WTC11 (cell line): ENCODE results near the gene SDHA. TPM values are rescaled to one million over a fixed set of nuclear protein-coding genes. Genes with fewer than 3 reads are reported as not detected.

Experiments used
- ATAC-seq: fragments of 200-7000 bp; cut with Tn5 transposase; 2 replicates; pipeline ENCODE4 v1.10.0; 2021; ENCODE audit warnings: mild to moderate bottlenecking, moderate library complexity
- CTCF ChIA-PET: fragments of 300-600 bp; sonication (Branson Sonifier 250); formaldehyde crosslinking; loops from one replicate; lab custom pipeline; 2021; ENCODE audit warnings: antibody characterized with exemption; lab: Charles Lee
- POLR2A ChIA-PET: fragments of 350-600 bp; sonication (Branson Sonifier 250); formaldehyde crosslinking; loops from one replicate; lab custom pipeline; 2021; ENCODE audit warnings: antibody characterized with exemption; lab: Charles Lee
- DNase-seq: peaks from one replicate; pipeline ENCODE4 v3.0.0; 2021; ENCODE audit warnings: low spot score
- H3K27ac Mint-ChIP-seq: 2 replicates; pipeline ENCODE4 v1.8.0; 2021; ENCODE audit warnings: mixed read lengths
- H3K27me3 Mint-ChIP-seq: 2 replicates; pipeline ENCODE4 v1.8.0; 2021; ENCODE audit warnings: low read depth, mild to moderate bottlenecking, moderate library complexity, mixed read lengths
- H3K36me3 Mint-ChIP-seq: 2 replicates; pipeline ENCODE4 v1.8.0; 2021; ENCODE audit warnings: mixed read lengths
- H3K4me1 Mint-ChIP-seq: 2 replicates; pipeline ENCODE4 v1.8.0; 2022; ENCODE audit warnings: mixed read lengths
- H3K4me3 Mint-ChIP-seq: 2 replicates; pipeline ENCODE4 v1.8.0; 2021; ENCODE audit warnings: mild to moderate bottlenecking, moderate library complexity, mixed read lengths
- H3K9me3 Mint-ChIP-seq: 2 replicates; pipeline ENCODE4 v1.8.0; 2021; ENCODE audit warnings: mixed read lengths
- ATF1 ChIP-seq: sonication (generic); formaldehyde crosslinking; IDR thresholded peaks from 2 replicates; pipeline ENCODE4 v1.8.1; 2023; ENCODE audit warnings: mild to moderate bottlenecking, moderate library complexity, missing genetic modification reagents
- CBFB ChIP-seq: sonication (generic); formaldehyde crosslinking; IDR thresholded peaks from 2 replicates; pipeline ENCODE4 v1.8.1; 2022; ENCODE audit warnings: mild to moderate bottlenecking, low read depth, missing genetic modification reagents
- CREB1 ChIP-seq: sonication (generic); formaldehyde crosslinking; IDR thresholded peaks from 2 replicates; pipeline ENCODE4 v1.8.0; 2023; ENCODE audit warnings: mild to moderate bottlenecking, missing genetic modification reagents
- ELF4 ChIP-seq: sonication (generic); formaldehyde crosslinking; IDR thresholded peaks from 2 replicates; pipeline ENCODE4 v1.8.1; 2022; ENCODE audit warnings: low read depth, mild to moderate bottlenecking, moderate library complexity, missing genetic modification reagents
- ETV6 ChIP-seq: sonication (generic); formaldehyde crosslinking; IDR thresholded peaks from 2 replicates; pipeline ENCODE4 v1.8.1; 2022; ENCODE audit warnings: mild to moderate bottlenecking, missing genetic modification reagents
- JAZF1 ChIP-seq: fragments of 250-450 bp; sonication (Bioruptor Pico); IDR thresholded peaks from 2 replicates; pipeline ENCODE4 v1.9.0; 2021; ENCODE audit warnings: moderate library complexity, mild to moderate bottlenecking, inconsistent platforms
- KAT7 ChIP-seq: sonication (generic); formaldehyde crosslinking; IDR thresholded peaks from 2 replicates; pipeline ENCODE4 v1.8.1; 2023; ENCODE audit warnings: missing genetic modification reagents, mild to moderate bottlenecking, borderline replicate concordance
- PRRX2 ChIP-seq: fragments of 250-450 bp; sonication (Bioruptor Pico); IDR thresholded peaks from 2 replicates; pipeline ENCODE4 v1.8.0; 2021; ENCODE audit warnings: mild to moderate bottlenecking
- SP1 ChIP-seq: sonication (generic); formaldehyde crosslinking; conservative IDR thresholded peaks from 2 replicates; pipeline ENCODE4 v1.8.1; 2022; ENCODE audit warnings: missing genetic modification reagents
- ZBTB21 ChIP-seq: sonication (generic); formaldehyde crosslinking; IDR thresholded peaks from 2 replicates; pipeline ENCODE4 v1.8.1; 2023; ENCODE audit warnings: mild to moderate bottlenecking, missing genetic modification reagents, borderline replicate concordance
- ZNF121 ChIP-seq: sonication (generic); formaldehyde crosslinking; IDR thresholded peaks from 2 replicates; pipeline ENCODE4 v1.8.0; 2023; ENCODE audit warnings: missing genetic modification reagents
- ZNF232 ChIP-seq: sonication (generic); formaldehyde crosslinking; IDR thresholded peaks from 2 replicates; pipeline ENCODE4 v1.8.0; 2022; ENCODE audit warnings: mild to moderate bottlenecking, missing genetic modification reagents
- ZNF263 ChIP-seq: sonication (generic); formaldehyde crosslinking; IDR thresholded peaks from 2 replicates; pipeline ENCODE4 v1.8.1; 2022; ENCODE audit warnings: low read depth, mild to moderate bottlenecking, moderate library complexity, missing genetic modification reagents
- ZNF317 ChIP-seq: sonication (generic); formaldehyde crosslinking; IDR thresholded peaks from 2 replicates; pipeline ENCODE4 v1.8.1; 2023; ENCODE audit warnings: low read depth, mild to moderate bottlenecking, moderate library complexity, missing genetic modification reagents, borderline replicate concordance
- ZNF671 ChIP-seq: fragments of 250-450 bp; sonication (Bioruptor Pico); IDR thresholded peaks from 2 replicates; pipeline ENCODE4 v1.8.0; 2021; ENCODE audit warnings: mild to moderate bottlenecking
- total RNA-seq: library from RNA; stranded (reverse); gene quantifications from 3 replicates; pipeline ENCODE4 v1.2.3, GENCODE V29; 2021
- TF ChIP-seq, protein P1 (sequence below): sonication (generic); formaldehyde crosslinking; IDR thresholded peaks from 2 replicates; pipeline ENCODE4 v1.8.1; 2022; ENCODE audit warnings: mild to moderate bottlenecking, moderate library complexity, missing genetic modification reagents
- TF ChIP-seq, protein P2 (sequence below): sonication (generic); formaldehyde crosslinking; IDR thresholded peaks from 2 replicates; pipeline ENCODE4 v1.8.0; 2022; ENCODE audit warnings: missing genetic modification reagents
- TF ChIP-seq, protein P3 (sequence below): sonication (generic); formaldehyde crosslinking; conservative IDR thresholded peaks from 2 replicates; pipeline ENCODE4 v1.8.1; 2022; ENCODE audit warnings: mild to moderate bottlenecking, missing genetic modification reagents
- TF ChIP-seq, protein P4 (sequence below): fragments of 200-600 bp; IDR thresholded peaks from 2 replicates; pipeline ENCODE4 v1.8.0; 2022; ENCODE audit warnings: antibody characterized with exemption
- TF ChIP-seq, protein P5 (sequence below): sonication (generic); formaldehyde crosslinking; IDR thresholded peaks from 2 replicates; pipeline ENCODE4 v1.8.1; 2023; ENCODE audit warnings: mild to moderate bottlenecking, missing genetic modification reagents
- TF ChIP-seq, protein P6 (sequence below): fragments of 250-450 bp; sonication (Bioruptor Pico); IDR thresholded peaks from 2 replicates; pipeline ENCODE4 v2.1.2; 2022; ENCODE audit warnings: mild to moderate bottlenecking, moderate library complexity
- TF ChIP-seq, protein P7 (sequence below): sonication (generic); formaldehyde crosslinking; IDR thresholded peaks from 2 replicates; pipeline ENCODE4 v1.8.1; 2022; ENCODE audit warnings: missing genetic modification reagents, borderline replicate concordance

The SDHA gene
- total RNA-seq, 1 experiment from 2014 or later: 145 TPM

DNA sequence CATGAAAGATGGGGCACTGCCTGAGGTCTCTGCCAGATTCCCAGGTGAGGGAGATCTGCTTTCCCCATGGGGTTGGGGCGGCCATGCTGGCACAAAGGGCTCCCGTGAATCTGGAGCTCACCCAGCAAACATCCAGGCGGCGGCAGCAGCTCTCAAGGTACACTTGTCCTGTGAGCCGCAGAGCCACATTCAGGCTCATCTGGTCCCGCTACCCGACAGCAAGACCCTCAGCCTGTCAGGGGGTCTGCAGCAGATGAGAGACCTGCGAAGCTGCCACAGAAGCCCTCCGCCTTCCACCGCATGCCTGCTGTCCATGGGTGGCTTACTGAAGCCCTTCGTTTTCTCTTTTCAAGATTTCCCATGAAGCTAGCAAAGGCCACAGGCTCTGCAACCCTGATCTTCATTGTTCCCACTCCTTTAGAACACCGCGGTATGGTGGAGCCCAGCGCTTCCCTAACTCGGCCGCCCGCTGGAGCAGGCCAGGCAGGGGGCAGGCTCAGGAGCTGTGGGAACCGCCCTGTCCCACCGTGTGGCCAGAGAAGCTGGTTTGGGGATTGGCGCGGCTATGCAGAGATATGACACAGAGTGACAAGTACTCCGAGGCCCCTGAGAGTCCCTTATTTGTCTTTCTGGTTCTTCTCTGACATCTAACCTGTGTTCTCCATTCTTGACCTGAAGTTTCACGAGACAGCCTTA, 18.0 kb upstream of the SDHA start (continued):
- TF ChIP-seq, protein P1, sequence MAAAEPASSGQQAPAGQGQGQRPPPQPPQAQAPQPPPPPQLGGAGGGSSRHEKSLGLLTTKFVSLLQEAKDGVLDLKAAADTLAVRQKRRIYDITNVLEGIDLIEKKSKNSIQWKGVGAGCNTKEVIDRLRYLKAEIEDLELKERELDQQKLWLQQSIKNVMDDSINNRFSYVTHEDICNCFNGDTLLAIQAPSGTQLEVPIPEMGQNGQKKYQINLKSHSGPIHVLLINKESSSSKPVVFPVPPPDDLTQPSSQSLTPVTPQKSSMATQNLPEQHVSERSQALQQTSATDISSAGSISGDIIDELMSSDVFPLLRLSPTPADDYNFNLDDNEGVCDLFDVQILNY (CRISPR knock-in tag): no peak
- TF ChIP-seq, protein P2, sequence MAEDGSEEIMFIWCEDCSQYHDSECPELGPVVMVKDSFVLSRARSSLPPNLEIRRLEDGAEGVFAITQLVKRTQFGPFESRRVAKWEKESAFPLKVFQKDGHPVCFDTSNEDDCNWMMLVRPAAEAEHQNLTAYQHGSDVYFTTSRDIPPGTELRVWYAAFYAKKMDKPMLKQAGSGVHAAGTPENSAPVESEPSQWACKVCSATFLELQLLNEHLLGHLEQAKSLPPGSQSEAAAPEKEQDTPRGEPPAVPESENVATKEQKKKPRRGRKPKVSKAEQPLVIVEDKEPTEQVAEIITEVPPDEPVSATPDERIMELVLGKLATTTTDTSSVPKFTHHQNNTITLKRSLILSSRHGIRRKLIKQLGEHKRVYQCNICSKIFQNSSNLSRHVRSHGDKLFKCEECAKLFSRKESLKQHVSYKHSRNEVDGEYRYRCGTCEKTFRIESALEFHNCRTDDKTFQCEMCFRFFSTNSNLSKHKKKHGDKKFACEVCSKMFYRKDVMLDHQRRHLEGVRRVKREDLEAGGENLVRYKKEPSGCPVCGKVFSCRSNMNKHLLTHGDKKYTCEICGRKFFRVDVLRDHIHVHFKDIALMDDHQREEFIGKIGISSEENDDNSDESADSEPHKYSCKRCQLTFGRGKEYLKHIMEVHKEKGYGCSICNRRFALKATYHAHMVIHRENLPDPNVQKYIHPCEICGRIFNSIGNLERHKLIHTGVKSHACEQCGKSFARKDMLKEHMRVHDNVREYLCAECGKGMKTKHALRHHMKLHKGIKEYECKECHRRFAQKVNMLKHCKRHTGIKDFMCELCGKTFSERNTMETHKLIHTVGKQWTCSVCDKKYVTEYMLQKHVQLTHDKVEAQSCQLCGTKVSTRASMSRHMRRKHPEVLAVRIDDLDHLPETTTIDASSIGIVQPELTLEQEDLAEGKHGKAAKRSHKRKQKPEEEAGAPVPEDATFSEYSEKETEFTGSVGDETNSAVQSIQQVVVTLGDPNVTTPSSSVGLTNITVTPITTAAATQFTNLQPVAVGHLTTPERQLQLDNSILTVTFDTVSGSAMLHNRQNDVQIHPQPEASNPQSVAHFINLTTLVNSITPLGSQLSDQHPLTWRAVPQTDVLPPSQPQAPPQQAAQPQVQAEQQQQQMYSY (CRISPR knock-in tag): no peak
- TF ChIP-seq SP1 (CRISPR knock-in tag) (no peak), ETV6 (no peak)

DNA sequence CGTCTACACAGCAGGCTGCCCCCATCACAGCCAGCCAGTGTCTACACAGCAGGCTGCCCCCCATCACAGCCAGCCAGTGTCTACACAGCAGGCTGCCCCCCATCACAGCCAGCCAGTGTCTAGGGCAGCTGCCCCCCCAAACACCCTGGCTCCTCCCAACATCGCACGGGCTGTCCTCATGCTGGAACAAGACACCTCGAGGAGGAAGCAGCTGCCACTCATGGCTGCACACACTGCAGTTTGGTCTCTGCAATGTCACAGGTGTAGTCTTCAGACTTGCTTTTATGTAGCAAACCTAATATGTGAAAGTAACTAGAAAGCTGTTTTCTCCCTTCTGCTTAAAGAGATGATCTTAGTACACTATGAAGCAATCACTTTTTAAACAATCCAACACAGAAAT, 17.1 kb upstream of the SDHA start:
- H3K4me3 Mint-ChIP-seq: no peak overlapping the region
- H3K9me3 Mint-ChIP-seq: no peaks in the 10 kb centered on the region
- peak overlapping the region; percentile 15; the same call in 1 of the 2 replicates for H3K27ac Mint-ChIP-seq
- peaks cover 11% of the 10 kb centered on the region for H3K4me1 Mint-ChIP-seq
- no peak for ATAC-seq
- ChIA-PET POLR2A (no interaction called here), CTCF (no interaction called here)
- TF ChIP-seq, protein P3, sequence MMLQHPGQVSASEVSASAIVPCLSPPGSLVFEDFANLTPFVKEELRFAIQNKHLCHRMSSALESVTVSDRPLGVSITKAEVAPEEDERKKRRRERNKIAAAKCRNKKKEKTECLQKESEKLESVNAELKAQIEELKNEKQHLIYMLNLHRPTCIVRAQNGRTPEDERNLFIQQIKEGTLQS (CRISPR knock-in tag): no peak
- TF ChIP-seq KAT7 (CRISPR knock-in tag) (no peak), ELF4 (CRISPR knock-in tag) (no peak), ZNF263 (CRISPR knock-in tag) (no peak), ETV6 (no peak)
- TF ChIP-seq, protein P4, sequence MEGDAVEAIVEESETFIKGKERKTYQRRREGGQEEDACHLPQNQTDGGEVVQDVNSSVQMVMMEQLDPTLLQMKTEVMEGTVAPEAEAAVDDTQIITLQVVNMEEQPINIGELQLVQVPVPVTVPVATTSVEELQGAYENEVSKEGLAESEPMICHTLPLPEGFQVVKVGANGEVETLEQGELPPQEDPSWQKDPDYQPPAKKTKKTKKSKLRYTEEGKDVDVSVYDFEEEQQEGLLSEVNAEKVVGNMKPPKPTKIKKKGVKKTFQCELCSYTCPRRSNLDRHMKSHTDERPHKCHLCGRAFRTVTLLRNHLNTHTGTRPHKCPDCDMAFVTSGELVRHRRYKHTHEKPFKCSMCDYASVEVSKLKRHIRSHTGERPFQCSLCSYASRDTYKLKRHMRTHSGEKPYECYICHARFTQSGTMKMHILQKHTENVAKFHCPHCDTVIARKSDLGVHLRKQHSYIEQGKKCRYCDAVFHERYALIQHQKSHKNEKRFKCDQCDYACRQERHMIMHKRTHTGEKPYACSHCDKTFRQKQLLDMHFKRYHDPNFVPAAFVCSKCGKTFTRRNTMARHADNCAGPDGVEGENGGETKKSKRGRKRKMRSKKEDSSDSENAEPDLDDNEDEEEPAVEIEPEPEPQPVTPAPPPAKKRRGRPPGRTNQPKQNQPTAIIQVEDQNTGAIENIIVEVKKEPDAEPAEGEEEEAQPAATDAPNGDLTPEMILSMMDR: no peak
- TF ChIP-seq, protein P5, sequence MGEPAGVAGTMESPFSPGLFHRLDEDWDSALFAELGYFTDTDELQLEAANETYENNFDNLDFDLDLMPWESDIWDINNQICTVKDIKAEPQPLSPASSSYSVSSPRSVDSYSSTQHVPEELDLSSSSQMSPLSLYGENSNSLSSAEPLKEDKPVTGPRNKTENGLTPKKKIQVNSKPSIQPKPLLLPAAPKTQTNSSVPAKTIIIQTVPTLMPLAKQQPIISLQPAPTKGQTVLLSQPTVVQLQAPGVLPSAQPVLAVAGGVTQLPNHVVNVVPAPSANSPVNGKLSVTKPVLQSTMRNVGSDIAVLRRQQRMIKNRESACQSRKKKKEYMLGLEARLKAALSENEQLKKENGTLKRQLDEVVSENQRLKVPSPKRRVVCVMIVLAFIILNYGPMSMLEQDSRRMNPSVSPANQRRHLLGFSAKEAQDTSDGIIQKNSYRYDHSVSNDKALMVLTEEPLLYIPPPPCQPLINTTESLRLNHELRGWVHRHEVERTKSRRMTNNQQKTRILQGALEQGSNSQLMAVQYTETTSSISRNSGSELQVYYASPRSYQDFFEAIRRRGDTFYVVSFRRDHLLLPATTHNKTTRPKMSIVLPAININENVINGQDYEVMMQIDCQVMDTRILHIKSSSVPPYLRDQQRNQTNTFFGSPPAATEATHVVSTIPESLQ (CRISPR knock-in tag): no peak
- no peak for DNase-seq
- peaks cover 23% of the 10 kb centered on the region for H3K36me3 Mint-ChIP-seq
- H3K27me3 Mint-ChIP-seq: no peaks in the 10 kb centered on the region

DNA sequence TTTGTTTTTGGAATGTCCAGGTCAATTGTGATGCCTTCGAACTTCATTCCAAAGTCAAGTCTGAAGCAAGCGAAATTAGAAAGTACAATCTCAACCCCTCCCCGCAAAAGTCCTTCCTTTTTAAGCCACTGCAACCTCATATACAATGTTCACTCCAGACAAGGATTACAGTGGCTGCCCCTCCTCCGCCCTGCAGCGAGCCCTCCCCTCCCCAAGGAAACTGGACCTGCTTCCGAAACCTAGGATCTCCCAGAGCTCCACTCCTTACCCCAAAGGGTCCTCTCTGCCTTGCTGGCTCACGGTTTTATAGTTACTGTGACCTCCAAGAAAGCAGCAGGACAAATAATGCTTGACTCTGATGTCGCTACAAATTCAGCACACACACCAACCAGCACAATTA, 16.4 kb upstream of the SDHA start:
- no peak overlapping the region for H3K4me3 Mint-ChIP-seq
- POLR2A ChIA-PET: no interaction called here
- H3K27ac Mint-ChIP-seq: peak overlapping the region; percentile 79
- DNase-seq (no peak), ATAC-seq (no peak)
- peaks cover 23% of the 10 kb centered on the region for H3K36me3 Mint-ChIP-seq
- no peaks in the 10 kb centered on the region for H3K27me3 Mint-ChIP-seq
- no peaks in the 10 kb centered on the region for H3K9me3 Mint-ChIP-seq
- CTCF ChIA-PET: interaction anchor here (0.7 kb wide), 1 partner anchor 13 kb away, joined by 3 read pairs; no protein-coding TSS in a partner anchor
- peaks cover 11% of the 10 kb centered on the region for H3K4me1 Mint-ChIP-seq
- TF ChIP-seq JAZF1 (CRISPR knock-in tag): no peak
- no peak for TF ChIP-seq ATF1 (CRISPR knock-in tag)
- TF ChIP-seq SP1 (CRISPR knock-in tag): no peak
- no peak for TF ChIP-seq PRRX2 (CRISPR knock-in tag)
- TF ChIP-seq, protein P6, sequence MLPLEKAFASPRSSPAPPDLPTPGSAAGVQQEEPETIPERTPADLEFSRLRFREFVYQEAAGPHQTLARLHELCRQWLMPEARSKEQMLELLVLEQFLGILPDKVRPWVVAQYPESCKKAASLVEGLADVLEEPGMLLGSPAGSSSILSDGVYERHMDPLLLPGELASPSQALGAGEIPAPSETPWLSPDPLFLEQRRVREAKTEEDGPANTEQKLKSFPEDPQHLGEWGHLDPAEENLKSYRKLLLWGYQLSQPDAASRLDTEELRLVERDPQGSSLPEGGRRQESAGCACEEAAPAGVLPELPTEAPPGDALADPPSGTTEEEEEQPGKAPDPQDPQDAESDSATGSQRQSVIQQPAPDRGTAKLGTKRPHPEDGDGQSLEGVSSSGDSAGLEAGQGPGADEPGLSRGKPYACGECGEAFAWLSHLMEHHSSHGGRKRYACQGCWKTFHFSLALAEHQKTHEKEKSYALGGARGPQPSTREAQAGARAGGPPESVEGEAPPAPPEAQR (CRISPR knock-in tag): no peak
- no peak for TF ChIP-seq ZNF671 (CRISPR knock-in tag)
- no peak for TF ChIP-seq ELF4 (CRISPR knock-in tag)
- TF ChIP-seq ZBTB21 (CRISPR knock-in tag): no peak
- no peak for TF ChIP-seq CBFB (CRISPR knock-in tag)
- TF ChIP-seq ZNF317 (CRISPR knock-in tag): no peak
- TF ChIP-seq, protein P7, sequence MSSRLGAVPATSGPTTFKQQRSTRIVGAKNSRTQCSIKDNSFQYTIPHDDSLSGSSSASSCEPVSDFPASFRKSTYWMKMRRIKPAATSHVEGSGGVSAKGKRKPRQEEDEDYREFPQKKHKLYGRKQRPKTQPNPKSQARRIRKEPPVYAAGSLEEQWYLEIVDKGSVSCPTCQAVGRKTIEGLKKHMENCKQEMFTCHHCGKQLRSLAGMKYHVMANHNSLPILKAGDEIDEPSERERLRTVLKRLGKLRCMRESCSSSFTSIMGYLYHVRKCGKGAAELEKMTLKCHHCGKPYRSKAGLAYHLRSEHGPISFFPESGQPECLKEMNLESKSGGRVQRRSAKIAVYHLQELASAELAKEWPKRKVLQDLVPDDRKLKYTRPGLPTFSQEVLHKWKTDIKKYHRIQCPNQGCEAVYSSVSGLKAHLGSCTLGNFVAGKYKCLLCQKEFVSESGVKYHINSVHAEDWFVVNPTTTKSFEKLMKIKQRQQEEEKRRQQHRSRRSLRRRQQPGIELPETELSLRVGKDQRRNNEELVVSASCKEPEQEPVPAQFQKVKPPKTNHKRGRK (CRISPR knock-in tag): no peak
- TF ChIP-seq CREB1 (CRISPR knock-in tag): no peak
- no peak for TF ChIP-seq ZNF232 (CRISPR knock-in tag)
- TF ChIP-seq ZNF121 (CRISPR knock-in tag): no peak
